Mucosa of gallbladder (tissue), 1 donor: ENCODE results near the gene CPEB2. TPM values are rescaled to one million over a fixed set of nuclear protein-coding genes. Genes with fewer than 3 reads are reported as not detected.

Experiments
- DNase-seq: peaks from one replicate; pipeline ENCODE4 v3.0.0-alpha.2; 2020; ENCODE audit warnings: low spot score
- total RNA-seq: library from RNA; stranded (reverse); gene quantifications from one replicate; pipeline ENCODE4 v1.2.1, GENCODE V29; 2021
- donor health status: DM: no; HTN: no; CAD: no.

Gene CPEB2
- total RNA-seq, 1 donor from 2014 or later: 32.4 TPM

GRCh38 chr4:15117270-15117946 is 115.1 kb downstream of the CPEB2 start:
- no peak for DNase-seq

GRCh38 chr4:15118292-15118691 is 116.0 kb downstream of the CPEB2 start:
- DNase-seq: no peak
